Measurements from ENCODE around the gene BTBD1. TPM values are rescaled to one million over a fixed set of nuclear protein-coding genes. Genes with fewer than 3 reads are reported as not detected.

The BTBD1 gene
- polyA plus RNA-seq, 1 of the 3 experiments (the other 2 are of a cell fraction): 34.4 TPM

- peaks cover 6 to 7% of the 10 kb centered on the region in 2 experiments for H3K36me3 ChIP-seq (replicated peaks in 1 of 2; ENCODE audit: control insufficient read depth in 1 of 2, insufficient read depth in 2 of 2, low read length in 1 of 2)
- H3K9me2 ChIP-seq: no peaks in the 10 kb centered on the region
- CTCF ChIA-PET: interaction anchor here (0.9 to 1.3 kb wide), 2 partner anchors 8 to 53 kb away, joined by 3 read pairs; partner anchors contain the start of gene C15orf40
- peaks cover 67% of the 10 kb centered on the region for H4K20me1 ChIP-seq (ENCODE audit: insufficient read depth)
- no peaks in the 10 kb centered on the region for H3K9me3 ChIP-seq
- TF ChIP-seq TAF1 (IDR thresholded peaks at IDR 0.05; ENCODE audit: borderline replicate concordance, low read depth, low read length) (no peak), YY1 (IDR thresholded peaks at IDR 0.05; ENCODE audit: low read depth) (no peak)
- DNase-seq: no peak
- peaks cover 8% of the 10 kb centered on the region for H3F3A ChIP-seq (replicated peaks; ENCODE audit: insufficient read depth)
- H3K79me2 ChIP-seq (ENCODE audit: insufficient read depth): peaks cover 83% of the 10 kb centered on the region
- 99% methylated on average over 4 of the region's 4 CpGs for WGBS (ENCODE audit: low lambda C conversion rate)
- H3K4me2 ChIP-seq: peak overlapping the region; percentile 86; the same call in 1 of the 2 replicates
- H3K27ac ChIP-seq (ENCODE audit: low read depth in 2 of 2, low read length in 1 of 2): no peak overlapping the region
- no peak overlapping the region; a peak in 1 of 4 replicates for H3K4me3 ChIP-seq (ENCODE audit: low read depth in 2 of 2, low read length in 1 of 2)
- no peak overlapping the region for H3K9ac ChIP-seq
- POLR2A ChIA-PET: no interaction called here
- H3K27me3 ChIP-seq (ENCODE audit: insufficient read depth): no peaks in the 10 kb centered on the region
- H3K4me1 ChIP-seq (ENCODE audit: control insufficient read depth in 1 of 2, insufficient read depth in 2 of 2, low read depth in 1 of 2, low read length in 1 of 2): peaks cover 24 to 31% of the 10 kb centered on the region in 2 experiments; a peak in 3 of 4 replicates
- no peak overlapping the region for H2AFZ ChIP-seq (ENCODE audit: low read depth)
These were observed 3.5 kb downstream of the BTBD1 start for GRCh38 chr15:83063551-83063950.

- POLR2A ChIA-PET: no interaction called here
- CTCF ChIA-PET: interaction anchor here (0.9 to 1.3 kb wide), 4 partner anchors 9 to 100 kb away, joined by 3 read pairs; partner anchors contain the start of gene C15orf40
- Histone ChIP-seq H3F3A (replicated peaks; ENCODE audit: insufficient read depth) (peaks cover 3% of the 10 kb centered on the region), H3K36me3 (replicated peaks in 1 of 2; ENCODE audit: control insufficient read depth in 1 of 2, insufficient read depth in 2 of 2, low read length in 1 of 2) (peaks cover 6 to 7% of the 10 kb centered on the region in 2 experiments), H3K4me1 (ENCODE audit: control insufficient read depth in 1 of 2, insufficient read depth in 2 of 2, low read depth in 1 of 2, low read length in 1 of 2) (peaks cover 24 to 34% of the 10 kb centered on the region in 2 experiments; a peak in 3 of 4 replicates), H3K27me3 (ENCODE audit: insufficient read depth) (no peaks in the 10 kb centered on the region), H3K79me2 (ENCODE audit: insufficient read depth) (peaks cover 90% of the 10 kb centered on the region), H3K9ac (no peak overlapping the region), H4K20me1 (ENCODE audit: insufficient read depth) (peaks cover 75% of the 10 kb centered on the region), H2AFZ (ENCODE audit: low read depth) (no peak overlapping the region), H3K27ac (ENCODE audit: low read depth in 2 of 2, low read length in 1 of 2) (no peak overlapping the region; a peak in 1 of 4 replicates), H3K4me2 (no peak overlapping the region), H3K4me3 (ENCODE audit: low read depth in 2 of 2, low read length in 1 of 2) (no peak overlapping the region), H3K9me3 (no peaks in the 10 kb centered on the region), H3K9me2 (no peaks in the 10 kb centered on the region)
- TF ChIP-seq USF2 (IDR thresholded peaks at IDR 0.05; ENCODE audit: borderline replicate concordance, low read depth, low read length): no peak
- TF ChIP-seq, protein P1, sequence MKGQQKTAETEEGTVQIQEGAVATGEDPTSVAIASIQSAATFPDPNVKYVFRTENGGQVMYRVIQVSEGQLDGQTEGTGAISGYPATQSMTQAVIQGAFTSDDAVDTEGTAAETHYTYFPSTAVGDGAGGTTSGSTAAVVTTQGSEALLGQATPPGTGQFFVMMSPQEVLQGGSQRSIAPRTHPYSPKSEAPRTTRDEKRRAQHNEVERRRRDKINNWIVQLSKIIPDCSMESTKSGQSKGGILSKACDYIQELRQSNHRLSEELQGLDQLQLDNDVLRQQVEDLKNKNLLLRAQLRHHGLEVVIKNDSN (IDR thresholded peaks at IDR 0.05; ENCODE audit: borderline replicate concordance, low read depth): no peak
- no peak for TF ChIP-seq FOXJ3 (CRISPR knock-in tag; IDR thresholded peaks at IDR 0.05)
- TF ChIP-seq RXRA (IDR thresholded peaks at IDR 0.05; ENCODE audit: borderline replicate concordance, low read depth): no peak
- TF ChIP-seq, protein P2, sequence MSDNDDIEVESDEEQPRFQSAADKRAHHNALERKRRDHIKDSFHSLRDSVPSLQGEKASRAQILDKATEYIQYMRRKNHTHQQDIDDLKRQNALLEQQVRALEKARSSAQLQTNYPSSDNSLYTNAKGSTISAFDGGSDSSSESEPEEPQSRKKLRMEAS (IDR thresholded peaks at IDR 0.05; ENCODE audit: low read depth): no peak
- TF ChIP-seq RFX5 (IDR thresholded peaks at IDR 0.05; ENCODE audit: low read length): no peak
- TF ChIP-seq JUND (IDR thresholded peaks at IDR 0.05): no peak
- TF ChIP-seq SMC3 (IDR thresholded peaks at IDR 0.05; ENCODE audit: low read depth, low read length): no peak
- no peak for TF ChIP-seq TCF12 (IDR thresholded peaks at IDR 0.05)
- WGBS (ENCODE audit: low lambda C conversion rate): 96% methylated on average over 3 of the region's 3 CpGs
- no peak for DNase-seq
These were observed 4.3 kb downstream of the BTBD1 start for GRCh38 chr15:83062768-83063180.
